ENCODE data around the gene DSTYK.

Gene DSTYK

GRCh38 chr1:205211169-205211838, at the start of gene DSTYK:
DSTYK (minus strand) TSS chr1:205211702; CDS start chr1:205211535, 167 bp downstream.
- Mint-ChIP-seq H3K36me3 (no peaks in the 10 kb centered on the region), H3K9me3 (no peaks in the 10 kb centered on the region), H3K4me3 (peak within 1 kb of the TSS; percentile 87), H3K27me3 (no peaks in the 10 kb centered on the region), H3K4me1 (peaks cover 39% of the 10 kb centered on the region), H3K27ac (peak within 1 kb of the TSS; percentile 93)
- ATAC-seq = peak; percentile 92

- H3K9me3 Mint-ChIP-seq = no peaks in the 10 kb centered on the region
- ATAC-seq = no peak
- no peak overlapping the region for H3K27ac Mint-ChIP-seq
- peaks cover 9% of the 10 kb centered on the region for H3K27me3 Mint-ChIP-seq
- H3K4me1 Mint-ChIP-seq = peaks cover 8% of the 10 kb centered on the region
- H3K4me3 Mint-ChIP-seq = no peak overlapping the region
- H3K36me3 Mint-ChIP-seq = no peaks in the 10 kb centered on the region
Observed at GRCh38 chr1:205259998-205260397, 48.5 kb upstream of the DSTYK start.

GRCh38 chr1:205259324-205259832, 47.9 kb upstream of the DSTYK start:
- no peak overlapping the region for H3K27ac Mint-ChIP-seq
- H3K4me3 Mint-ChIP-seq = no peak overlapping the region
- H3K36me3 Mint-ChIP-seq = no peaks in the 10 kb centered on the region
- no peak for ATAC-seq
- peaks cover 9% of the 10 kb centered on the region for H3K27me3 Mint-ChIP-seq
- H3K9me3 Mint-ChIP-seq = no peaks in the 10 kb centered on the region
- H3K4me1 Mint-ChIP-seq = peaks cover 8% of the 10 kb centered on the region

- H3K27ac Mint-ChIP-seq = no peak overlapping the region
- H3K9me3 Mint-ChIP-seq = no peaks in the 10 kb centered on the region
- H3K4me1 Mint-ChIP-seq = peaks cover 8% of the 10 kb centered on the region
- no peak for ATAC-seq
- no peak overlapping the region for H3K4me3 Mint-ChIP-seq
- H3K36me3 Mint-ChIP-seq = no peaks in the 10 kb centered on the region
- H3K27me3 Mint-ChIP-seq = peaks cover 9% of the 10 kb centered on the region
Observed at GRCh38 chr1:205258719-205259118, 47.2 kb upstream of the DSTYK start.

GRCh38 chr1:205258261-205258691, 46.8 kb upstream of the DSTYK start:
- no peak overlapping the region for H3K4me3 Mint-ChIP-seq
- H3K9me3 Mint-ChIP-seq = no peaks in the 10 kb centered on the region
- no peak overlapping the region for H3K27ac Mint-ChIP-seq
- ATAC-seq = no peak
- peaks cover 8% of the 10 kb centered on the region for H3K4me1 Mint-ChIP-seq
- no peaks in the 10 kb centered on the region for H3K36me3 Mint-ChIP-seq
- H3K27me3 Mint-ChIP-seq = peaks cover 9% of the 10 kb centered on the region

GRCh38 chr1:205257735-205258134, 46.2 kb upstream of the DSTYK start:
- H3K27me3 Mint-ChIP-seq = peaks cover 9% of the 10 kb centered on the region
- H3K4me1 Mint-ChIP-seq = peaks cover 8% of the 10 kb centered on the region
- no peak overlapping the region for H3K4me3 Mint-ChIP-seq
- no peaks in the 10 kb centered on the region for H3K9me3 Mint-ChIP-seq
- H3K36me3 Mint-ChIP-seq = no peaks in the 10 kb centered on the region
- no peak for ATAC-seq
- H3K27ac Mint-ChIP-seq = no peak overlapping the region

GRCh38 chr1:205256951-205257625, 45.6 kb upstream of the DSTYK start:
- Mint-ChIP-seq H3K9me3 (no peaks in the 10 kb centered on the region), H3K36me3 (no peaks in the 10 kb centered on the region), H3K4me3 (no peak overlapping the region), H3K4me1 (peaks cover 8% of the 10 kb centered on the region), H3K27ac (no peak overlapping the region), H3K27me3 (peaks cover 9% of the 10 kb centered on the region)
- ATAC-seq = no peak

- Mint-ChIP-seq H3K27ac (no peak overlapping the region), H3K36me3 (no peaks in the 10 kb centered on the region), H3K9me3 (no peaks in the 10 kb centered on the region), H3K27me3 (peaks cover 9% of the 10 kb centered on the region), H3K4me3 (no peak overlapping the region), H3K4me1 (peaks cover 8% of the 10 kb centered on the region)
- ATAC-seq = peak; percentile 90
Observed at GRCh38 chr1:205255941-205256780, 44.7 kb upstream of the DSTYK start.

GRCh38 chr1:205251576-205251975, 40.1 kb upstream of the DSTYK start:
- no peaks in the 10 kb centered on the region for H3K27me3 Mint-ChIP-seq
- H3K36me3 Mint-ChIP-seq = no peaks in the 10 kb centered on the region
- peak overlapping the region; percentile 9 for H3K27ac Mint-ChIP-seq
- no peak for ATAC-seq
- no peak overlapping the region for H3K4me3 Mint-ChIP-seq
- H3K9me3 Mint-ChIP-seq = no peaks in the 10 kb centered on the region
- H3K4me1 Mint-ChIP-seq = peaks cover 14% of the 10 kb centered on the region

GRCh38 chr1:205250699-205251098, 39.2 kb upstream of the DSTYK start:
- Mint-ChIP-seq H3K27me3 (no peaks in the 10 kb centered on the region), H3K4me3 (no peak overlapping the region), H3K27ac (no peak overlapping the region), H3K36me3 (no peaks in the 10 kb centered on the region), H3K9me3 (no peaks in the 10 kb centered on the region), H3K4me1 (peaks cover 13% of the 10 kb centered on the region)
- no peak for ATAC-seq

GRCh38 chr1:205249651-205250050, 38.1 kb upstream of the DSTYK start:
- H3K27ac Mint-ChIP-seq = no peak overlapping the region
- no peak for ATAC-seq
- H3K27me3 Mint-ChIP-seq = no peaks in the 10 kb centered on the region
- H3K4me3 Mint-ChIP-seq = no peak overlapping the region
- H3K9me3 Mint-ChIP-seq = no peaks in the 10 kb centered on the region
- H3K4me1 Mint-ChIP-seq = peaks cover 13% of the 10 kb centered on the region
- H3K36me3 Mint-ChIP-seq = no peaks in the 10 kb centered on the region

- Mint-ChIP-seq H3K9me3 (no peaks in the 10 kb centered on the region), H3K4me1 (peaks cover 13% of the 10 kb centered on the region)
- no peak for ATAC-seq
Observed at GRCh38 chr1:205248793-205249601, 37.5 kb upstream of the DSTYK start.

GRCh38 chr1:205247130-205247921, 35.8 kb upstream of the DSTYK start:
- H3K27ac Mint-ChIP-seq = no peak overlapping the region
- no peaks in the 10 kb centered on the region for H3K27me3 Mint-ChIP-seq
- H3K36me3 Mint-ChIP-seq = no peaks in the 10 kb centered on the region
- no peak overlapping the region for H3K4me3 Mint-ChIP-seq
- H3K4me1 Mint-ChIP-seq = peaks cover 13% of the 10 kb centered on the region
- no peaks in the 10 kb centered on the region for H3K9me3 Mint-ChIP-seq
- no peak for ATAC-seq

More at GRCh38 chr1:205248793-205249601, 37.5 kb upstream of the DSTYK start:
- Mint-ChIP-seq H3K36me3 (no peaks in the 10 kb centered on the region), H3K4me3 (no peak overlapping the region), H3K27ac (no peak overlapping the region), H3K27me3 (no peaks in the 10 kb centered on the region)

All from stimulated activated memory B cell treated with anti-CD40 and anti-IgM and Interleukin-4, amounts not matched to agents 10 μg/mL and 1 μg/mL and 100 μg/mL, for 72 hours (primary cell).